HG02763 (cell line): ENCODE data around the gene TSPYL2.

ENCODE experiments used
- ATAC-seq: cut with Tn5 transposase; IDR thresholded peaks from one replicate; pipeline ENCODE4 v1.9.1; 2021; ENCODE audit warnings: mild to moderate bottlenecking, moderate library complexity; ENCODE audit not compliant: unreplicated experiment

Gene TSPYL2

GRCh38 chrX:53116101-53116500, 33.9 kb downstream of the TSPYL2 start:
- ATAC-seq = no peak

- ATAC-seq = no peak
Observed at GRCh38 chrX:53122013-53122412, 39.8 kb downstream of the TSPYL2 start.

- no peak for ATAC-seq
Observed at GRCh38 chrX:53125506-53125905, 43.3 kb downstream of the TSPYL2 start.

- ATAC-seq = no peak
Observed at GRCh38 chrX:53126377-53126776, 44.2 kb downstream of the TSPYL2 start.

- ATAC-seq = no peak
Observed at GRCh38 chrX:53128097-53128749, 46.1 kb downstream of the TSPYL2 start.

GRCh38 chrX:53133400-53133799, 51.2 kb downstream of the TSPYL2 start:
- no peak for ATAC-seq

GRCh38 chrX:53135581-53135980, 53.4 kb downstream of the TSPYL2 start:
- ATAC-seq = no peak
